ENCODE results near the gene BCL2L11.

- TF ChIP-seq RELA (IDR thresholded peaks at IDR 0.05; ENCODE audit: borderline replicate concordance, partially characterized antibody): no peak
- TF ChIP-seq POLR2A (IDR thresholded peaks at IDR 0.05; ENCODE audit: low read depth, low read length): no peak
- no peak for TF ChIP-seq ZNF687 (IDR thresholded peaks at IDR 0.05)
- TF ChIP-seq CTCF (IDR thresholded peaks at IDR 0.05 in 2 of 3, conservative IDR thresholded peaks at IDR 0.05 in 1 of 3; ENCODE audit: control insufficient read depth in 2 of 3, extremely low read depth in 1 of 3, insufficient read depth in 1 of 3, low read depth in 3 of 3, low read length in 3 of 3): no peak
- TF ChIP-seq ZNF274 (IDR thresholded peaks at IDR 0.05; ENCODE audit: insufficient read depth, insufficient read length): no peak
- TF ChIP-seq ATF3 (IDR thresholded peaks at IDR 0.05; ENCODE audit: borderline replicate concordance, extremely low read depth, low read depth, low read length): no peak
- no peak for TF ChIP-seq ZBED1 (IDR thresholded peaks at IDR 0.05; ENCODE audit: borderline replicate concordance)
- no peak for TF ChIP-seq SIN3A (IDR thresholded peaks at IDR 0.05; ENCODE audit: low read depth, low read length)
- no peak for TF ChIP-seq POLR2AphosphoS5 (IDR thresholded peaks at IDR 0.05; ENCODE audit: low read length)
- TF ChIP-seq USF2 (IDR thresholded peaks at IDR 0.05; ENCODE audit: borderline replicate concordance, low read depth, low read length): no peak
- no peak for TF ChIP-seq POU2F2 (IDR thresholded peaks at IDR 0.05; ENCODE audit: borderline replicate concordance, low read depth, low read length)
- no peak for TF ChIP-seq PAX8 (IDR thresholded peaks at IDR 0.05)
- no peak for TF ChIP-seq ZBTB40 (IDR thresholded peaks at IDR 0.05; ENCODE audit: borderline replicate concordance)
- TF ChIP-seq USF1 (IDR thresholded peaks at IDR 0.05; ENCODE audit: borderline replicate concordance, extremely low read length, insufficient read depth, low read depth, low read length): no peak
Observed at GRCh38 chr2:111140815-111141214, 20.1 kb downstream of the BCL2L11 start.

Measured in GM12878 (cell line).